HG03039 (cell line): ENCODE measurements around the gene ZNF506.
"Not testable (repeated sequence)": the region's sequence is repeated elsewhere in the genome, so short reads cannot be mapped to it uniquely, and the experiment has no call there.

Source experiments
- ATAC-seq: cut with Tn5 transposase; IDR thresholded peaks from one replicate; pipeline ENCODE4 v1.9.1; 2021; ENCODE audit warnings: mild to moderate bottlenecking, moderate library complexity; ENCODE audit not compliant: unreplicated experiment

ZNF506 gene

GRCh38 chr19:19746286-19747213, 75.0 kb downstream of the ZNF506 start:
- no peak for ATAC-seq

DNA sequence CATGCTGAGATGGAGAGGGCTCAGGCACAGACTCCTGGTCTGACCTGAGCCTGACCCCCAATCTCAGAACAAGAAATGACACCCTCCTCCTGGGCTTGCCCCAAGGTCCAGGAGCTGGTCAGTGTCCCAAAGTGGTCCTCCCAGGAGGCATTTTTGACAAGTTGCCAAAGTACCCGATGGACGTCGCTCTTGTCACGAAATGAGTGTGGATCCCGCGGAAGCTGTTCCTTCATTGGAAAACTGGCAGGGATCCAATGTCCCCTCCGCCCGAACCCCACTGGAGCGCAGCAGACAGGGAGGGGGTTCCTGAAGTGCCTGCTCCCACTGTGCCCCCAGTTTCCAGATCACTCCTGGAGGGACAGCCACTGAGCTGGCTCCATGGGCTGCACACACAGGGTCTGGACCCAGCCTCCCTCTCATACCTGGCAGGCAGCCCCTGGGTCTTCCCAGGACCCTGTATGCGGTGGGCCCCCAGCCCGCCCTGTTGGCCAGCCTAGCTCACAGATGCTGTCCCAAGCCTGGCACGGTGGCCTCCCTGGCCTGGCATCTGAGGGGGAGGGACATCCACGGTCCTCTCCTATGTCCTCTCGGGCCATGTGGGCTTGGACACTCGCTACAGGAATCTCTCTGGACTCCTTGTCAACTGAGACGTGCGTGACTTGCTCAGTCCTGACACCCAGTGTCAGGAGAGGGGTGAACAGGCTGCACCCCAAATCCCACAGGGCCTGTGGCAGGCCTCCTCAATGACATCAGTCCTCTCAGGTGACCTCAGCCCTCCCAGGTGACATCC, 75.9 kb downstream of the ZNF506 start:
- ATAC-seq, result no peak

- ATAC-seq, result no peak
These were observed 76.9 kb downstream of the ZNF506 start for GRCh38 chr19:19744641-19745040.

DNA sequence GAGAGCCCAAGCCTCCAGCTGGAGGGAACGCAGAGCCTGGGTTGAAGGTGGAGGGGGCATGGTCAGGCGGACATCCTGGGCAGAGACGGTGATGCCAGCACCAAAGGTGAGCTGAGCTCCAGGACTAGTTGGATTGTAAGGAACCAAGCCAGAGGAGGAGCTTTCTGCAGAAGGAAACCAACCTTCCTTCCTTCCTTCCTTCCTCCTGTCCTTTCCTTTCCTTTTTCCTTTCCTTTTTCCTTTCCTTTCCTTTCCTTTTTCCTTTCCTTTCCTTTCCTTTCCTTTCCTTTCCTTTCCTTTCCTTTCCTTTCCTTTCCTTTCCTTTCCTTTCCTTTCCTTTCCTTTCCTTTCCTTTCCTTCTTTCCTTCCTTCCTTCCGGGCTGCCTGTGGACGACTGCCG, 77.6 kb downstream of the ZNF506 start:
- not testable (repeated sequence) for ATAC-seq

- ATAC-seq, result no peak
These were observed 78.4 kb downstream of the ZNF506 start for GRCh38 chr19:19743176-19743575.

DNA sequence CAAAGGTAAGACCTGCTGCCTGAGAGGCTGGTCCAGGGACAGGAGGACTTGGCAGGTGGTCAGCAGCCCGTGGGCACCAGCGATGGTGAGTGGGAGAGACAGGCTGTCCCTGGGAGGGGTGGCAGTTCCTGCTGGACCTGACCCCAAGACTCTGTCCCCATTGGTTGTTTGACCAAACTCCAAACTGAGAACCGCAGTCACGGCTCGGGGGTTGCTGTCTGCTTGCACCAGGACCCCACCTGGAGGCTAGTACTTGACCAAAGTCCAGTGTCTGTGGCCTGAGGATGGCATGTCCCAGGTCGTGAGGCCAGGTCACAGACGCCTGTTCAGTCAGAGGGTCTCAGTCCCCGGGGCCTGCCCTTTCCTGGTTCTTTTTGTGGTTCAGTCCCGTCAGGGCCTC, 78.8 kb downstream of the ZNF506 start:
- no peak for ATAC-seq
